HFFc6 (cell line): Measurements from ENCODE around the gene DIRAS3. TPM values are rescaled to one million over a fixed set of nuclear protein-coding genes. Genes with fewer than 3 reads are reported as not detected.

Source experiments
- total RNA-seq, 6 experiments: library from RNA; stranded (reverse); fragmentation: NEBNext Ultra II Directional; extraction: Animal tissue kit (Norgen Biotek cat#: 25700); gene quantifications; 2 replicates in 1 of 6; 3 replicates in 5 of 6; pipeline ENCODE4 v1.2.3, GENCODE V29; 2021

The DIRAS3 gene
- total RNA-seq, 6 experiments from 2014 or later: 0.81 to 2.7 (median 1.1) TPM

Other genes with a start within 250 kb of the DIRAS3 start
- 100 to 1,000 TPM; 172 to 229 (median 198) TPM for gene GNG12, start 217.2 kb downstream of the DIRAS3 start, total RNA-seq
- 10 to 100 TPM; 39.4 to 52.0 (median 42.3) TPM for gene WLS, start 181.9 kb upstream of the DIRAS3 start, total RNA-seq